Activated CD4-positive, alpha-beta T cell treated with anti-CD3 and anti-CD28 coated beads for 36 hours (primary cell): Measurements from ENCODE around the gene STYXL2. TPM values are rescaled to one million over a fixed set of nuclear protein-coding genes. Genes with fewer than 3 reads are reported as not detected.

Experiments used
- ATAC-seq: fragments of 200-7000 bp; cut with Tn5 transposase; one replicate; pipeline ENCODE4 v1.10.0; 2021; ENCODE audit warnings: mild to moderate bottlenecking, moderate library complexity
- CTCF ChIA-PET: fragments of 350-600 bp; sonication (Branson Sonifier 250); formaldehyde crosslinking; loops from one replicate; lab custom pipeline; 2021; ENCODE audit warnings: antibody characterized with exemption; lab: Charles Lee
- POLR2A ChIA-PET: fragments of 350-600 bp; sonication (Branson Sonifier 250); formaldehyde crosslinking; loops from one replicate; lab custom pipeline; 2021; ENCODE audit warnings: antibody characterized with exemption, inconsistent platforms; lab: Charles Lee
- DNase-seq: peaks from one replicate; pipeline ENCODE4 v3.0.0-alpha.2; 2020
- H3K27ac Mint-ChIP-seq: one replicate; pipeline ENCODE4 v1.8.0; 2021; ENCODE audit warnings: mixed read lengths
- H3K27me3 Mint-ChIP-seq: one replicate; pipeline ENCODE4 v1.8.0; 2021; ENCODE audit warnings: mixed read lengths
- H3K36me3 Mint-ChIP-seq: one replicate; pipeline ENCODE4 v1.8.0; 2021; ENCODE audit warnings: low read depth, mixed read lengths
- H3K4me1 Mint-ChIP-seq: one replicate; pipeline ENCODE4 v1.8.0; 2021; ENCODE audit warnings: mixed read lengths
- H3K4me3 Mint-ChIP-seq: one replicate; pipeline ENCODE4 v1.8.0; 2021; ENCODE audit warnings: mild to moderate bottlenecking, moderate library complexity, mixed read lengths
- H3K9me3 Mint-ChIP-seq: one replicate; pipeline ENCODE4 v1.8.0; 2021; ENCODE audit warnings: low read depth, mixed read lengths
- intact Hi-C, 2 experiments: fragments of 100-400 bp; cut with DNase I in 1 of 2; cut with micrococcal nuclease in 1 of 2; formaldehyde crosslinking; loops; one replicate each; pipeline versions ENCODE4 v1.14.2 to v1.15.1; 2022 to 2024; cut with DNase I, micrococcal nuclease
- total RNA-seq, 2 experiments: library from RNA; stranded (reverse); gene quantifications; one replicate each; pipeline ENCODE4 v1.2.3, GENCODE V29; 2021

STYXL2 gene
- total RNA-seq, 2 experiments from 2014 or later: not detected

- Mint-ChIP-seq H3K27ac (peak overlapping the region; percentile 66), H3K36me3 (no peaks in the 10 kb centered on the region), H3K4me3 (peak overlapping the region; percentile 65), H3K27me3 (no peaks in the 10 kb centered on the region), H3K4me1 (no peaks in the 10 kb centered on the region), H3K9me3 (no peaks in the 10 kb centered on the region)
- ChIA-PET CTCF (interaction anchor here (0.7 to 2.0 kb wide), 6 partner anchors 30 to 211 kb away, joined by 3 to 9 read pairs (median 3); no protein-coding TSS in a partner anchor), POLR2A (no interaction called here)
- intact Hi-C loops: loop anchor here (5.0 kb wide), 3 partner anchors 144 to 421 kb away; partner anchors contain the start of gene ILDR2 (in 1 of the 2)
- ATAC-seq (peak; percentile 64), DNase-seq (peak; percentile 56)
These were observed 27.7 kb downstream of the STYXL2 start for GRCh38 chr1:167121375-167122120.

DNA sequence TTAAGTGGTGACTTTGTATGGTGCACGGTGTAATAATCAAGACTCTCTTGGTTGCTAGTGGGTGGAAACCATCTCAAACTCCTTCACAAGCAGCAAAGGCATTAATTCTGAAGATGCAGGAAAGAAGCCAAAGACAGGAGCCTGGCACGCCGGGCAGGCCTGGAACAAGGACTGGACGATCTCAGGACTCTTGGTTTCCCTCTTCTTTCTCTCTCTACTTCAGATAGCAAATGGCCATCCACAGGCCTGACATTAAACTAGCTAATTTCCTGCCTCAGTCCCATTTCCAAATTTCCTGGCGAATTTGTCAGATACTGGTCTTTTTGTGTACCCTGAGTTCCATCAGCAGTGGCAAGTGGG lies 28.2 kb downstream of the STYXL2 start:
- Mint-ChIP-seq H3K9me3 (no peaks in the 10 kb centered on the region), H3K36me3 (no peaks in the 10 kb centered on the region), H3K27ac (no peak overlapping the region), H3K4me1 (no peaks in the 10 kb centered on the region), H3K4me3 (no peak overlapping the region), H3K27me3 (no peaks in the 10 kb centered on the region)
- ChIA-PET POLR2A (interaction anchor here (0.9 to 1.0 kb wide), 2 partner anchors 48 to 99 kb away, joined by 3 to 4 read pairs; partner anchors contain the start of gene POU2F1), CTCF (interaction anchor here (0.8 to 2.0 kb wide), 6 partner anchors 30 to 212 kb away, joined by 3 to 9 read pairs (median 4); no protein-coding TSS in a partner anchor)
- DNase-seq (no peak), ATAC-seq (no peak)
- intact Hi-C loops: loop anchor here (5.0 kb wide), 3 partner anchors 145 to 420 kb away; partner anchors contain the start of gene ILDR2 (in 1 of the 2)

DNA sequence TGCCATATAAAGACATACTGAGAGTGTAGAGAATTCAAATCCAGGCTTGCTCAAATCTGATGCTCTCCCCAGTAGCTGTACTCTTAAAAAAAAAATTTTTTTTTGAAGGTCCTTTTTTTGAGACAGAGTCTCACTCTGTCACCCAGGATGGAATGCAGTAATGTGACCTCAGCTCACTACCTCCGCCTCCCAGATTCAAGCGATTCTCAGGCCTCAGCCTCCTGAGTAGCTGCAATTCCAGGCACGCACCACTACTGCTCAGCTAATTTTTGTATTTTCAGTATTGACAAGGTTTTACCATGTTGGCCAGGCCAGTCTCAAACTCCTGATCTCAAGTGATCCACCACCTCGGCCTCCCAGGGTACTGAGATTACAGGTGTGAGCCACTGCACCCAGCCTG lies 28.7 kb downstream of the STYXL2 start:
- DNase-seq: no peak
- H3K27me3 Mint-ChIP-seq: no peaks in the 10 kb centered on the region
- H3K9me3 Mint-ChIP-seq: no peaks in the 10 kb centered on the region
- H3K4me3 Mint-ChIP-seq: no peak overlapping the region
- H3K36me3 Mint-ChIP-seq: no peaks in the 10 kb centered on the region
- H3K27ac Mint-ChIP-seq: no peak overlapping the region
- CTCF ChIA-PET: interaction anchor here (0.8 to 2.0 kb wide), 6 partner anchors 31 to 412 kb away, joined by 3 to 9 read pairs (median 4); no protein-coding TSS in a partner anchor
- intact Hi-C loops: loop anchor here (5.0 kb wide), 3 partner anchors 145 to 420 kb away; partner anchors contain the start of gene ILDR2 (in 1 of the 2)
- H3K4me1 Mint-ChIP-seq: no peaks in the 10 kb centered on the region
- ATAC-seq: no peak
- POLR2A ChIA-PET: interaction anchor here (0.9 to 1.0 kb wide), 2 partner anchors 48 to 98 kb away, joined by 3 to 4 read pairs; partner anchors contain the start of gene POU2F1

DNA sequence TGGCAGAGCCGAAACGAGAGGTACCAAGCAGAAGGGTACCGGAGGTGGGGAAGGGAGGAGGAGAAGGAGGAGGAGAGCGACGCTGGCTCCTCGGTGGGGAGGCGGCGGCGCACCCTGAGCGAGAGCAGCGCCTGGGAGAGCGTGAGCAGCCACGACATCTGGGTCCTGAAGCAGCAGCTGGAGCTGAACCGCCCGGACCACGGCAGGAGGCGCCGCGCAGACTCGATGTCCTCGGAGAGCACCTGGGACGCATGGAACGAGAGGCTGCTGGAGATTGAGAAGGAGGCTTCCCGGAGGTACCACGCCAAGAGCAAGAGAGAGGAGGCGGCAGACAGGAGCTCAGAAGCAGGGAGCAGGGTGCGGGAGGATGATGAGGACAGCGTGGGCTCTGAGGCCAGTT lies 32.4 kb downstream of the STYXL2 start:
- Mint-ChIP-seq H3K36me3 (no peaks in the 10 kb centered on the region), H3K4me1 (no peaks in the 10 kb centered on the region), H3K9me3 (no peaks in the 10 kb centered on the region), H3K27me3 (peaks cover 9% of the 10 kb centered on the region), H3K4me3 (no peak overlapping the region), H3K27ac (no peak overlapping the region)
- ChIA-PET CTCF (interaction anchor here (0.5 to 1.0 kb wide), 4 partner anchors 21 to 212 kb away, joined by 3 read pairs; no protein-coding TSS in a partner anchor), POLR2A (no interaction called here)
- DNase-seq (no peak), ATAC-seq (no peak)
- intact Hi-C loops: no loop called here

DNA sequence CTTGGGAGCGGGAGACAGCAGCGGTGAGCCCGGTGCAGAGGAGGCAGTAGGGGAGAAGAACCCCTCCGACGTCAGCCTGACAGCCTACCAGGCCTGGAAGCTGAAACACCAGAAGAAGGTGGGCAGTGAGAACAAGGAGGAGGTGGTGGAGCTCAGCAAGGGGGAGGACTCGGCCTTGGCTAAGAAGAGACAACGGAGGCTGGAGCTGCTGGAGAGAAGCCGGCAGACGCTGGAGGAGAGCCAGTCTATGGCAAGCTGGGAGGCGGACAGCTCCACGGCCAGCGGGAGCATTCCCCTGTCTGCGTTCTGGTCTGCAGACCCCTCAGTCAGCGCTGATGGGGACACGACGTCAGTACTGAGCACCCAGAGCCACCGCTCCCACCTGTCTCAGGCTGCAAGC lies 32.9 kb downstream of the STYXL2 start:
- intact Hi-C loops: no loop called here
- Mint-ChIP-seq H3K4me3 (no peak overlapping the region), H3K9me3 (no peaks in the 10 kb centered on the region), H3K36me3 (no peaks in the 10 kb centered on the region), H3K27me3 (peaks cover 12% of the 10 kb centered on the region), H3K4me1 (no peaks in the 10 kb centered on the region), H3K27ac (no peak overlapping the region)
- CTCF ChIA-PET: interaction anchor here (0.5 to 1.4 kb wide), 4 partner anchors 21 to 212 kb away, joined by 3 read pairs; no protein-coding TSS in a partner anchor
- DNase-seq (no peak), ATAC-seq (no peak)
- POLR2A ChIA-PET: no interaction called here

GRCh38 chr1:167127236-167127635 lies 33.4 kb downstream of the STYXL2 start:
- CTCF ChIA-PET: interaction anchor here (1.0 to 1.4 kb wide), 2 partner anchors 58 to 60 kb away, joined by 3 read pairs; no protein-coding TSS in a partner anchor
- Mint-ChIP-seq H3K9me3 (no peaks in the 10 kb centered on the region), H3K4me1 (no peaks in the 10 kb centered on the region), H3K27me3 (peaks cover 12% of the 10 kb centered on the region), H3K4me3 (no peak overlapping the region), H3K27ac (no peak overlapping the region), H3K36me3 (no peaks in the 10 kb centered on the region)
- POLR2A ChIA-PET: no interaction called here
- intact Hi-C loops: no loop called here
- ATAC-seq: no peak
- DNase-seq: no peak

DNA sequence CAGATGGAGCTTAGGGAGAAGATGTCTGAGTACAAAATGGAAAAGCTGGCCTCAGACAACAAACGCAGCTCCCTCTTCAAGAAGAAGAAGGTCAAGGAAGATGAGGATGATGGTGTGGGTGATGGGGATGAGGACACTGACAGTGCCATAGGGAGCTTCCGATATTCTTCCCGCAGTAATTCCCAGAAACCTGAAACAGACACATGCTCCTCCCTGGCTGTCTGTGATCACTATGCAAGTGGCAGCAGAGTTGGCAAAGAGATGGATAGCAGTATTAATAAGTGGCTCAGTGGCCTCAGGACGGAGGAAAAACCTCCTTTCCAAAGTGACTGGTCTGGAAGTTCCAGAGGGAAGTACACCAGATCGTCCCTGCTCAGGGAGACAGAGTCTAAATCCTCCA lies 33.8 kb downstream of the STYXL2 start:
- ChIA-PET CTCF (interaction anchor here (1.4 kb wide), 1 partner anchor 61 kb away, joined by 3 read pairs; no protein-coding TSS in a partner anchor), POLR2A (no interaction called here)
- no peak for ATAC-seq
- intact Hi-C loops: no loop called here
- Mint-ChIP-seq H3K4me1 (no peaks in the 10 kb centered on the region), H3K27me3 (peaks cover 12% of the 10 kb centered on the region), H3K4me3 (no peak overlapping the region), H3K27ac (no peak overlapping the region), H3K36me3 (no peaks in the 10 kb centered on the region), H3K9me3 (no peaks in the 10 kb centered on the region)
- no peak for DNase-seq

DNA sequence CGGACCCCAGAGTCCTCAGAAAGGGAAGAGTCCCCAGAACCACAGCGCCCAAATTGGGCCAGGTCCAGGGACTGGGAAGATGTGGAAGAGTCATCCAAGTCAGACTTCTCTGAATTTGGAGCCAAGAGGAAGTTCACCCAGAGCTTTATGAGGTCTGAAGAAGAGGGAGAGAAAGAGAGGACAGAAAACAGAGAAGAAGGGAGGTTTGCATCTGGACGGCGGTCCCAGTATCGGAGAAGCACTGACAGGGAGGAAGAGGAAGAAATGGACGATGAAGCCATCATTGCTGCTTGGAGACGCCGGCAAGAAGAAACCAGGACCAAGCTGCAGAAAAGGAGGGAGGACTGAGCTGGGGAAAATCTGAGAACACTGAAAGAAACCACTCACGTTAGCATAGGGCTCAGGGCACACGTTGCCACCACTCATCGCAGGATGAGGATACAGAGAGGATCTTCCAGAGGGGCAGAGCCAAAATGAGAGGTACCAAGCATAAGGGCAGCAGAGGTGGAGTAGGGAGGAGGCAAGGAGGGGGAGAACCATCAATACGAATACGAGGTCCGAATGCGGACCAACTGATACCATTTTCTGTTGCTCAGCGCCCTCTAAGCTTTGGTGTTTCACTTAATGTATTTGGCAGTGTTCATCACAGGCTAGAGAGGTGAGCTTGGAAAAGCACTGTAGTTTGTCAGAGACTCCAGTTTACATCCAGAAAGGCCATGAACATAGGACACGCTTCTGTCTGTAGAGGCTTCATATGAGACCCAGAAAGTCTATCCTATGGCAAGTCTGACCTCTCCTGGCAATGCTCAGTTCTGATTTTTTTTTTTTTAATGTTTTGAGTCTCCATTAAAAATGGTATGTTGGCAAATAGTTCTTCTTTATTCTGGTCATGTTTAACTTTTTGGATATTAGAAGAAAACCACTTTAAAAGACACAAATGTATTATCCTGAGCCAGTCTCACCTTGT lies 34.7 kb downstream of the STYXL2 start:
- no peak overlapping the region for H3K27ac Mint-ChIP-seq
- ChIA-PET CTCF (interaction anchor here (0.6 to 1.4 kb wide), 3 partner anchors 9 to 505 kb away, joined by 3 to 6 read pairs (median 3); no protein-coding TSS in a partner anchor), POLR2A (no interaction called here)
- intact Hi-C loops: no loop called here
- no peak for ATAC-seq
- peaks cover 12% of the 10 kb centered on the region for H3K27me3 Mint-ChIP-seq
- H3K4me3 Mint-ChIP-seq: no peak overlapping the region
- no peaks in the 10 kb centered on the region for H3K9me3 Mint-ChIP-seq
- H3K4me1 Mint-ChIP-seq: no peaks in the 10 kb centered on the region
- no peaks in the 10 kb centered on the region for H3K36me3 Mint-ChIP-seq
- no peak for DNase-seq

- Mint-ChIP-seq H3K36me3 (no peaks in the 10 kb centered on the region), H3K27me3 (peaks cover 12% of the 10 kb centered on the region), H3K9me3 (no peaks in the 10 kb centered on the region), H3K4me3 (no peak overlapping the region), H3K4me1 (no peaks in the 10 kb centered on the region), H3K27ac (no peak overlapping the region)
- CTCF ChIA-PET: interaction anchor here (1.0 kb wide), 1 partner anchor 72 kb away, joined by 3 read pairs; no protein-coding TSS in a partner anchor
- POLR2A ChIA-PET: no interaction called here
- ATAC-seq: no peak
- intact Hi-C loops: no loop called here
- no peak for DNase-seq
These were observed 37.1 kb downstream of the STYXL2 start for GRCh38 chr1:167130829-167131510.

GRCh38 chr1:167132301-167133010 lies 38.6 kb downstream of the STYXL2 start:
- no peaks in the 10 kb centered on the region for H3K4me1 Mint-ChIP-seq
- no peaks in the 10 kb centered on the region for H3K36me3 Mint-ChIP-seq
- POLR2A ChIA-PET: interaction anchor here (0.5 kb wide), 1 partner anchor 113 kb away, joined by 3 read pairs; no protein-coding TSS in a partner anchor
- DNase-seq: no peak
- intact Hi-C loops: no loop called here
- no peaks in the 10 kb centered on the region for H3K9me3 Mint-ChIP-seq
- H3K4me3 Mint-ChIP-seq: no peak overlapping the region
- H3K27me3 Mint-ChIP-seq: peaks cover 12% of the 10 kb centered on the region
- no peak for ATAC-seq
- CTCF ChIA-PET: interaction anchor here (0.7 kb wide), 1 partner anchor 9 kb away, joined by 3 read pairs; no protein-coding TSS in a partner anchor
- H3K27ac Mint-ChIP-seq: no peak overlapping the region
